OCI-M2 (cell line): Measurements from ENCODE around the gene PEF1.

Experiments used
- DNase-seq: peaks from one replicate; lab custom pipeline; 2025; ENCODE audit not compliant: unreplicated experiment; lab: John Stamatoyannopoulos, UW

PEF1 gene

DNA sequence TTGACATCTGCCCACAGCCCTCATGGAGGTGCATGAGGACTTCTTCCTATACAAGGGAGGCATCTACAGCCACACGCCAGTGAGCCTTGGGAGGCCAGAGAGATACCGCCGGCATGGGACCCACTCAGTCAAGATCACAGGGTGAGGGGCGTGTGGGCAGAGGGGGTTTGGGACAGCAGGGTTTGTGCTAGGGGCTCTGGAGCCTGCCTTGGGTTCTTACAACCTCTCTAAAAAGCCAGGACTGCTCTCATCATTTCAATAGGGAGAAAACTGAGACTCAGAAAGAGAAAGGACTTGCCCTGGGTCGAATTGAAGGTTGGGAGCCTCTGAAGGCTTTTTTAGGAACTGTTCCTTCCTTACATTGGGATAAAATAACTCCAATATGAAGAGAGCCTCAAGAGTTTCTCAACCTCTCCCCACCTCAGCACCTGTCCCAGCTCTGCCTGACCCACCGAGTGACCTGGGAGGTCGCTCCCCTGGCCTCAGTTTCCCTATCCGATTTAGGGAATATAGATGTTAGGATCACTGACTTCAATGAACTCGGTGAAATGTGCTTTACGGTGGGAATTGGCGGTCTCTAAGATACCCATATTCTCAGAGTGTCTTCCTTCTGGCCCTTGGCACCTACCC lies 58.8 kb downstream of the PEF1 start:
- DNase-seq = no peak

DNA sequence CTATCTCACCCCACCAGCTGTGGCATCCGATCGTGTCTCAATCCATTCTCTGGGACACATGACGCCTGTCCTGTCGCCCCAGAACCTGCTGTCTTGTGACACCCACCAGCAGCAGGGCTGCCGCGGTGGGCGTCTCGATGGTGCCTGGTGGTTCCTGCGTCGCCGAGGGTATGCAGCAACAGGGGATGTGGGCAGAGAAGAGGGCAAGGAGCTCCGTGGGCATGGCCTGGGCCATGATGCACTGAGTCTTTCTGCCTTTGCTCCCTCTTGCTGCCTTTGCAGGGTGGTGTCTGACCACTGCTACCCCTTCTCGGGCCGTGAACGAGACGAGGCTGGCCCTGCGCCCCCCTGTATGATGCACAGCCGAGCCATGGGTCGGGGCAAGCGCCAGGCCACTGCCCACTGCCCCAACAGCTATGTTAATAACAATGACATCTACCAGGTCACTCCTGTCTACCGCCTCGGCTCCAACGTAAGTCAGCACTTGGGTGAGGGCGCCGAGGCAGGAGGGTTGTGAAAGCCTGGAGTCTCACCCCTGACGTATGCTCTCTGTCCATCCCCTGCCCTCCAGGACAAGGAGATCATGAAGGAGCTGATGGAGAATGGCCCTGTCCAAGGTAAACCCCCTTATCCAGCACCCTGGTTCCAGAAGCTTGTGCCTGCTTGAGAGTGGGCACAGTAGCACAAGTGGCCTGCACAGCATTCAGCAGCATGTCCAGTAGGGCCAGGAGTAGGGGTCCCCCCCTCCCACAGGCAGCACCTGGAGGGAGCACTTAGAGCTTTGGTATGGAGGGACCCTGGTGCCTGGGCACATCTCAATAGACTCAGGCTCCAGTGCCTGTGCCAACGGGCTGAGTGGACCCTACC lies 59.6 kb downstream of the PEF1 start:
- no peak for DNase-seq

DNA sequence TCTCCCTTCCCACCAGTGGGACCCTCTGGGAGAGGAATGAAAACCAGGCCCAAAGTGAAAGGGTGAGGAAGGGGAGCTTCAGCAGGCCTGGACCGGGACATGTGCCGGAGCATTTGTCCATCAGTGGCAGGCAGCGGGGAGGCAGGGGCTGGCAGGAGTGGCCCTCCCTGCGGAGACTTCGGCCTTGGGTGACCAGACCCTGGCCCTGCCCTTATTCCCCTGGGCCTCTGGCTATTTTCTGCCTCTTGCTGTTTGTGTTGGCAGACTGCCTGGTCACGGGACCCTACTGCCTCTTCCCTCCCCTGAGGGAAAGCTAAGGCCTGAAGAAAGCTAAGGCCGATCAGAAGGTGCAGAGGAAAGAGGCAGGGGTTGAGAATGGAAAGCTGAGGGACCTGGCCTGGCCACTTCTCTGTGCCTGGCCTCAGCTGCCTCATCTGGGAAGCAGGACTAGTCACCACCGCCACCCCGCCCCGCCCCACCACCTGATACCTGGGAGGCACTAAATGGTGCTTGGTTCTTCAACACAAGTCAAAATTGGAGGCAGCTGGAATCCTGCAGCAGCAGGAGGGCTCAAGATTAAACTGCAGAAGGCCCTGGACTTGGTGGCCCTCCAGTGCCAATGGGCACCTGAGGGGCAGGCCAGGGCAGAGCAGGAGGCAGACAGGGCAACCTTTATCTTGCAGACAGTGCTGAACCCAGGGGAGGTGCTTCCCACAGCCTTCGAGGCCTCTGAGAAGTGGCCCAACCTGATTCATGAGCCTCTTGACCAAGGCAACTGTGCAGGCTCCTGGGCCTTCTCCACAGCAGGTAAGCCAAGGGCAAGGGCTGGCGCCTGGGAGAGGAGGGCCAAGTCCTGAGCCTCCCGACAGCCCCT lies 60.4 kb downstream of the PEF1 start:
- no peak for DNase-seq

- DNase-seq = no peak
Observed at GRCh38 chr1:31583082-31583994, 61.3 kb downstream of the PEF1 start.

- no peak for DNase-seq
Observed at GRCh38 chr1:31581821-31582810, 62.6 kb downstream of the PEF1 start.

- no peak for DNase-seq
Observed at GRCh38 chr1:31580891-31581603, 63.6 kb downstream of the PEF1 start.

DNA sequence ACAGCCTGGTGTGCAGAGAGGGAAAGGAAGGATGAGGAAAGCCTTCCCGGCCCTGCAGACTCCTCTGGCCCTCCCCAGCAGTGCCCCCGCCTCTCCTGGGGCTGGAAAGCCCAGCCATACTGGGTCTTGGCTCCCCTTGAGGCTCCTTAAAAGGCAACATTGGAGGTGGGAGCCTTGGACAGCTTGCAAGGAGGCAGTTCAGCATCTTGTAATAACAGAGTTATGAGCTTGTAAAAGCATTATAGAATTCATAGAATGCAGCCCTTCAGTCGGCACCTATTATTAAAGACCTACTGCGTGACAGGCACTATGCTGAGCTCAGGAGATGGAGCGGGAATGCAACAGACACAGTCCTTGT lies 64.2 kb downstream of the PEF1 start:
- DNase-seq = no peak
